Measurements from ENCODE around the gene CTPS1. TPM values are rescaled to one million over a fixed set of nuclear protein-coding genes. Genes with fewer than 3 reads are reported as not detected.

The CTPS1 gene
- total and polyA plus RNA-seq, 3 experiments from 2014 or later = 15.5 to 156 (median 151) TPM

- Histone ChIP-seq H3K9me3 (ENCODE audit: low read length) (no peaks in the 10 kb centered on the region), H3K27ac (ENCODE audit: low read depth, low read length) (no peak overlapping the region), H3K36me3 (ENCODE audit: insufficient read depth, low read length) (peaks cover 50% of the 10 kb centered on the region), H3K4me1 (ENCODE audit: insufficient read depth, low read length) (peaks cover 17% of the 10 kb centered on the region), H3K27me3 (ENCODE audit: insufficient read depth, low read length, poor library complexity, severe bottlenecking) (no peaks in the 10 kb centered on the region), H3K4me3 (ENCODE audit: low read length) (no peak overlapping the region)
- ChIA-PET CTCF (interaction anchor here (0.5 to 4.6 kb wide), 14 partner anchors 9 to 1284 kb away, joined by 3 to 41 read pairs (median 4); partner anchors contain the start of genes CITED4 and CTPS1), POLR2A (interaction anchor here (1.4 to 1.6 kb wide), 2 partner anchors 24 to 142 kb away, joined by 4 to 17 read pairs; partner anchors contain the start of genes CITED4 and CTPS1)
- peak overlapping the region in 1 of 7 donors; percentile 1 for H3K4me3 Mint-ChIP-seq
- no peaks in the 10 kb centered on the region for H3K9me3 Mint-ChIP-seq
- no peaks in the 10 kb centered on the region for H3K27me3 Mint-ChIP-seq
- H3K27ac Mint-ChIP-seq = peak overlapping the region; percentile 2 to 94 (median 55)
- peaks cover 5 to 83% (median 24%) of the 10 kb centered on the region in 3 donors for H3K36me3 Mint-ChIP-seq
- peaks cover 13 to 26% (median 18%) of the 10 kb centered on the region in 3 donors for H3K4me1 Mint-ChIP-seq
- DNase-seq = peak; percentile 69 to 93 (median 81)
Observed at GRCh38 chr1:41003640-41004220, 24.2 kb downstream of the CTPS1 start.

GRCh38 chr1:41005876-41006275 is 26.4 kb downstream of the CTPS1 start:
- Mint-ChIP-seq H3K27ac (peak overlapping the region in 2 of 8 donors; percentile 17 to 29), H3K36me3 (peaks cover 0 to 87% (median 26%) of the 10 kb centered on the region in 3 donors), H3K9me3 (no peaks in the 10 kb centered on the region), H3K27me3 (no peaks in the 10 kb centered on the region), H3K4me1 (peaks cover 13 to 22% (median 18%) of the 10 kb centered on the region in 3 donors), H3K4me3 (no peak overlapping the region)
- ChIA-PET POLR2A (no interaction called here), CTCF (interaction anchor here (4.6 kb wide), 1 partner anchor 25 kb away, joined by 41 read pairs; the partner anchor contains the start of gene CTPS1)
- Histone ChIP-seq H3K27ac (ENCODE audit: low read depth, low read length) (no peak overlapping the region), H3K36me3 (ENCODE audit: insufficient read depth, low read length) (peaks cover 57% of the 10 kb centered on the region), H3K9me3 (ENCODE audit: low read length) (no peaks in the 10 kb centered on the region), H3K4me1 (ENCODE audit: insufficient read depth, low read length) (peaks cover 17% of the 10 kb centered on the region), H3K4me3 (ENCODE audit: low read length) (no peak overlapping the region), H3K27me3 (ENCODE audit: insufficient read depth, low read length, poor library complexity, severe bottlenecking) (no peaks in the 10 kb centered on the region)
- no peak for DNase-seq

- Histone ChIP-seq H3K4me1 (ENCODE audit: insufficient read depth, low read length) (peaks cover 17% of the 10 kb centered on the region), H3K27ac (ENCODE audit: low read depth, low read length) (no peak overlapping the region), H3K4me3 (ENCODE audit: low read length) (no peak overlapping the region), H3K36me3 (ENCODE audit: insufficient read depth, low read length) (peaks cover 59% of the 10 kb centered on the region), H3K9me3 (ENCODE audit: low read length) (no peaks in the 10 kb centered on the region), H3K27me3 (ENCODE audit: insufficient read depth, low read length, poor library complexity, severe bottlenecking) (no peaks in the 10 kb centered on the region)
- Mint-ChIP-seq H3K27ac (peak overlapping the region in 1 of 8 donors; percentile 6), H3K27me3 (no peaks in the 10 kb centered on the region), H3K4me1 (peaks cover 13 to 18% (median 15%) of the 10 kb centered on the region in 3 donors), H3K4me3 (no peak overlapping the region), H3K9me3 (no peaks in the 10 kb centered on the region), H3K36me3 (peaks cover 0 to 86% (median 23%) of the 10 kb centered on the region in 3 donors)
- DNase-seq = no peak
- POLR2A ChIA-PET = no interaction called here
- CTCF ChIA-PET = no interaction called here
Observed at GRCh38 chr1:41006942-41007865, 27.7 kb downstream of the CTPS1 start.

GRCh38 chr1:41009466-41009865 is 30.0 kb downstream of the CTPS1 start:
- H3K27ac Mint-ChIP-seq = no peak overlapping the region
- no peak overlapping the region for H3K4me3 ChIP-seq (ENCODE audit: low read length)
- POLR2A ChIA-PET = no interaction called here
- no peaks in the 10 kb centered on the region for H3K4me1 ChIP-seq (ENCODE audit: insufficient read depth, low read length)
- H3K27me3 ChIP-seq (ENCODE audit: insufficient read depth, low read length, poor library complexity, severe bottlenecking) = no peaks in the 10 kb centered on the region
- no peak for DNase-seq
- no peaks in the 10 kb centered on the region for H3K9me3 Mint-ChIP-seq
- peaks cover 53% of the 10 kb centered on the region for H3K36me3 ChIP-seq (ENCODE audit: insufficient read depth, low read length)
- no peaks in the 10 kb centered on the region for H3K9me3 ChIP-seq (ENCODE audit: low read length)
- CTCF ChIA-PET = no interaction called here
- peaks cover under 1 to 9% (median 1%) of the 10 kb centered on the region in 3 donors for H3K4me1 Mint-ChIP-seq
- no peaks in the 10 kb centered on the region for H3K27me3 Mint-ChIP-seq
- H3K36me3 Mint-ChIP-seq = peaks cover 0 to 86% (median 23%) of the 10 kb centered on the region in 3 donors
- H3K4me3 Mint-ChIP-seq = no peak overlapping the region
- H3K27ac ChIP-seq (ENCODE audit: low read depth, low read length) = no peak overlapping the region

- H3K27me3 Mint-ChIP-seq = no peaks in the 10 kb centered on the region
- H3K27ac ChIP-seq (ENCODE audit: low read depth, low read length) = no peak overlapping the region
- H3K36me3 ChIP-seq (ENCODE audit: insufficient read depth, low read length) = peaks cover 53% of the 10 kb centered on the region
- peaks cover 5 to 16% (median 7%) of the 10 kb centered on the region in 3 donors for H3K4me1 Mint-ChIP-seq
- no peaks in the 10 kb centered on the region for H3K27me3 ChIP-seq (ENCODE audit: insufficient read depth, low read length, poor library complexity, severe bottlenecking)
- no peaks in the 10 kb centered on the region for H3K4me1 ChIP-seq (ENCODE audit: insufficient read depth, low read length)
- DNase-seq = no peak
- ChIA-PET CTCF (no interaction called here), POLR2A (no interaction called here)
- H3K36me3 Mint-ChIP-seq = peaks cover 0 to 88% (median 26%) of the 10 kb centered on the region in 3 donors
- no peak overlapping the region for H3K4me3 Mint-ChIP-seq
- H3K9me3 ChIP-seq (ENCODE audit: low read length) = no peaks in the 10 kb centered on the region
- no peaks in the 10 kb centered on the region for H3K9me3 Mint-ChIP-seq
- H3K4me3 ChIP-seq (ENCODE audit: low read length) = no peak overlapping the region
- peak overlapping the region in 2 of 8 donors; percentile 16 to 28 for H3K27ac Mint-ChIP-seq
Observed at GRCh38 chr1:41010345-41010744, 30.8 kb downstream of the CTPS1 start.

GRCh38 chr1:41013024-41013423 is 33.5 kb downstream of the CTPS1 start:
- Mint-ChIP-seq H3K27ac (no peak overlapping the region), H3K4me3 (no peak overlapping the region), H3K9me3 (no peaks in the 10 kb centered on the region), H3K4me1 (peaks cover 5 to 16% (median 7%) of the 10 kb centered on the region in 3 donors), H3K36me3 (peaks cover 0 to 76% (median 22%) of the 10 kb centered on the region in 3 donors), H3K27me3 (no peaks in the 10 kb centered on the region)
- no peaks in the 10 kb centered on the region for H3K9me3 ChIP-seq (ENCODE audit: low read length)
- no peak overlapping the region for H3K4me3 ChIP-seq (ENCODE audit: low read length)
- CTCF ChIA-PET = no interaction called here
- H3K4me1 ChIP-seq (ENCODE audit: insufficient read depth, low read length) = no peaks in the 10 kb centered on the region
- peaks cover 39% of the 10 kb centered on the region for H3K36me3 ChIP-seq (ENCODE audit: insufficient read depth, low read length)
- H3K27me3 ChIP-seq (ENCODE audit: insufficient read depth, low read length, poor library complexity, severe bottlenecking) = no peaks in the 10 kb centered on the region
- DNase-seq = no peak
- H3K27ac ChIP-seq (ENCODE audit: low read depth, low read length) = no peak overlapping the region
- POLR2A ChIA-PET = no interaction called here

GRCh38 chr1:41013796-41014195 is 34.3 kb downstream of the CTPS1 start:
- Histone ChIP-seq H3K4me3 (ENCODE audit: low read length) (no peak overlapping the region), H3K27me3 (ENCODE audit: insufficient read depth, low read length, poor library complexity, severe bottlenecking) (no peaks in the 10 kb centered on the region), H3K9me3 (ENCODE audit: low read length) (no peaks in the 10 kb centered on the region), H3K36me3 (ENCODE audit: insufficient read depth, low read length) (peaks cover 33% of the 10 kb centered on the region), H3K27ac (ENCODE audit: low read depth, low read length) (no peak overlapping the region), H3K4me1 (ENCODE audit: insufficient read depth, low read length) (no peaks in the 10 kb centered on the region)
- CTCF ChIA-PET = interaction anchor here (0.8 kb wide), 1 partner anchor 10 kb away, joined by 3 read pairs; no protein-coding TSS in a partner anchor
- no peak overlapping the region for H3K4me3 Mint-ChIP-seq
- peaks cover 5 to 16% (median 7%) of the 10 kb centered on the region in 3 donors for H3K4me1 Mint-ChIP-seq
- peak overlapping the region in 1 of 8 donors; percentile 29 for H3K27ac Mint-ChIP-seq
- no peaks in the 10 kb centered on the region for H3K9me3 Mint-ChIP-seq
- POLR2A ChIA-PET = no interaction called here
- no peak for DNase-seq
- H3K27me3 Mint-ChIP-seq = no peaks in the 10 kb centered on the region
- peaks cover 0 to 72% (median 18%) of the 10 kb centered on the region in 3 donors for H3K36me3 Mint-ChIP-seq
